B cell (primary cell): Measurements from ENCODE around the gene IFIT2. TPM values are rescaled to one million over a fixed set of nuclear protein-coding genes. Genes with fewer than 3 reads are reported as not detected.

ENCODE experiments used
- ATAC-seq: fragments of 200-7000 bp; cut with Tn5 transposase; one replicate; pipeline ENCODE4 v1.10.0; 2021; ENCODE audit warnings: low read depth, mild to moderate bottlenecking, moderate number of reproducible peaks, moderate library complexity
- CTCF ChIA-PET: fragments of 350-600 bp; sonication (Branson Sonifier 250); formaldehyde crosslinking; loops from one replicate; lab custom pipeline; 2021; ENCODE audit warnings: antibody characterized with exemption, inconsistent platforms; lab: Charles Lee
- POLR2A ChIA-PET: fragments of 350-600 bp; sonication (Branson Sonifier 250); formaldehyde crosslinking; loops from one replicate; lab custom pipeline; 2021; ENCODE audit warnings: antibody characterized with exemption; lab: Charles Lee
- DNase-seq: peaks from one replicate; pipeline ENCODE4 v3.0.0; 2013
- H2AFZ ChIP-seq: 2 replicates; pipeline ENCODE4 v1.6.1; 2012; ENCODE audit warnings: mild to moderate bottlenecking, low read depth, low read length; ENCODE audit not compliant: insufficient read depth, poor library complexity, severe bottlenecking
- H3K27ac ChIP-seq, 2 donors: 1 replicate in 1 of 2; 2 replicates in 1 of 2; pipeline ENCODE4 v1.5.1; 2012 to 2013; ENCODE audit warnings: low read length in 2 of 2, mild to moderate bottlenecking in 2 of 2, moderate library complexity in 1 of 2
- H3K27me3 ChIP-seq, 4 experiments: fragments of 200-600 bp in 1 of 4; sonication (generic) in 1 of 4; replicated peaks in 1 of 4; 1 replicate in 2 of 4; 2 replicates in 2 of 4; pipeline versions ENCODE4 v1.6.1 to v1.7.0; 2013 to 2016; ENCODE audit warnings: low read length in 3 of 4, mild to moderate bottlenecking in 2 of 4, mixed read lengths in 1 of 4, moderate library complexity in 1 of 4; ENCODE audit not compliant: insufficient read depth in 4 of 4, control insufficient read depth in 3 of 4; ENCODE audit errors: control extremely low read depth in 1 of 4
- H3K36me3 ChIP-seq, 2 experiments: replicated peaks in 1 of 2; 1 replicate in 1 of 2; 2 replicates in 1 of 2; pipeline versions ENCODE4 v1.6.1 to v1.7.1; 2013; ENCODE audit warnings: low read length in 1 of 2; ENCODE audit not compliant: insufficient read depth in 2 of 2, control insufficient read depth in 1 of 2; ENCODE audit errors: control extremely low read depth in 1 of 2, extremely low read depth in 1 of 2
- H3K4me1 ChIP-seq, 2 donors: fragments of 200-600 bp in 1 of 2; sonication (generic) in 1 of 2; 1 replicate in 1 of 2; 2 replicates in 1 of 2; pipeline versions ENCODE4 v1.5.1 to v1.6.1; 2013 to 2017; ENCODE audit warnings: low read length in 2 of 2; ENCODE audit not compliant: control insufficient read depth in 2 of 2, insufficient read depth in 2 of 2
- H3K4me2 ChIP-seq: replicated peaks from 2 replicates; pipeline ENCODE3; 2012; ENCODE audit warnings: mild to moderate bottlenecking, low read depth, low read length; ENCODE audit not compliant: poor library complexity, severe bottlenecking
- H3K4me3 ChIP-seq, 5 experiments: fragments of 200-600 bp in 1 of 5; sonication (generic) in 1 of 5; 1 replicate in 3 of 5; 2 replicates in 2 of 5; pipeline versions ENCODE4 v1.5.1 to v1.7.0; 2011 to 2016; ENCODE audit warnings: low read length in 4 of 5, mild to moderate bottlenecking in 4 of 5, low read depth in 2 of 5, control low read depth in 1 of 5, moderate library complexity in 1 of 5; ENCODE audit not compliant: insufficient read depth in 1 of 5; ENCODE audit errors: control extremely low read depth in 1 of 5, extremely low read depth in 1 of 5
- H3K79me2 ChIP-seq: fragments of 200-600 bp; sonication (generic); one replicate; pipeline ENCODE4 v1.6.0; 2016; ENCODE audit warnings: low read length; ENCODE audit not compliant: control insufficient read depth, insufficient read depth
- H3K9ac ChIP-seq: fragments of 200-600 bp; sonication (generic); 2 replicates; pipeline ENCODE4 v1.6.1; 2017; ENCODE audit warnings: mild to moderate bottlenecking, low read length, moderate library complexity
- H3K9me3 ChIP-seq, 3 donors: one replicate each; pipeline versions ENCODE4 v1.6.1 to v1.7.1; 2013; ENCODE audit warnings: low read length in 2 of 3; ENCODE audit not compliant: control insufficient read depth in 2 of 3, insufficient read depth in 1 of 3; ENCODE audit errors: control extremely low read depth in 1 of 3
- H4K20me1 ChIP-seq: 2 replicates; pipeline ENCODE4 v1.6.0; 2012; ENCODE audit warnings: mild to moderate bottlenecking, low read length; ENCODE audit not compliant: insufficient read depth, control insufficient read depth, poor library complexity, severe bottlenecking
- H3K27ac Mint-ChIP-seq: one replicate; pipeline ENCODE4 v1.8.0; 2021; ENCODE audit warnings: mixed read lengths
- H3K27me3 Mint-ChIP-seq: one replicate; pipeline ENCODE4 v1.8.0; 2021; ENCODE audit warnings: mixed read lengths
- H3K4me1 Mint-ChIP-seq: one replicate; pipeline ENCODE4 v1.8.0; 2021; ENCODE audit warnings: mixed read lengths
- H3K4me3 Mint-ChIP-seq: one replicate; pipeline ENCODE4 v1.8.0; 2021; ENCODE audit warnings: mixed read lengths
- H3K9me3 Mint-ChIP-seq: one replicate; pipeline ENCODE4 v1.8.0; 2022; ENCODE audit warnings: mixed read lengths; ENCODE audit not compliant: insufficient read depth
- EZH2 ChIP-seq: IDR thresholded peaks from 2 replicates; pipeline ENCODE4 v1.6.1; 2012; ENCODE audit warnings: borderline replicate concordance, low read depth, mild to moderate bottlenecking, moderate library complexity, low read length; ENCODE audit not compliant: insufficient read depth, poor library complexity, severe bottlenecking
- WGBS: methylation state at CpG from one replicate; pipeline ENCODE4 v1.1.5; 2013; ENCODE audit warnings: missing lambda C conversion rate; ENCODE audit not compliant: insufficient coverage; 5-methylcytosine and 5-hydroxymethylcytosine counted together
- intact Hi-C: fragments of 100-400 bp; cut with micrococcal nuclease; formaldehyde crosslinking; loops from one replicate; pipeline ENCODE4 v1.10.0; 2022
- polyA plus RNA-seq: library from polyadenylated mRNA; depleted of rRNA; stranded (reverse); fragments of >200 nt; gene quantifications from 2 replicates; pipeline ENCODE4 v1.2.3, GENCODE V29; 2012
- total RNA-seq, 2 donors: library from RNA; stranded (reverse); fragments of 120-200 nt in 1 of 2; gene quantifications; 1 replicate in 1 of 2; 2 replicates in 1 of 2; pipeline versions ENCODE4 v1.2.3 to v1.2.4, GENCODE V29; 2013 to 2022
- TF ChIP-seq, protein P1 (sequence below): fragments of 200-600 bp; IDR thresholded peaks from one replicate; pipeline ENCODE4 v1.8.0; 2022; ENCODE audit warnings: antibody characterized with exemption, mild to moderate bottlenecking

Gene IFIT2
- total and polyA plus RNA-seq, 2 donors (not counting 1 experiment from before 2014, with no cell fraction given) = 3.6 to 12.4 TPM

DNA sequence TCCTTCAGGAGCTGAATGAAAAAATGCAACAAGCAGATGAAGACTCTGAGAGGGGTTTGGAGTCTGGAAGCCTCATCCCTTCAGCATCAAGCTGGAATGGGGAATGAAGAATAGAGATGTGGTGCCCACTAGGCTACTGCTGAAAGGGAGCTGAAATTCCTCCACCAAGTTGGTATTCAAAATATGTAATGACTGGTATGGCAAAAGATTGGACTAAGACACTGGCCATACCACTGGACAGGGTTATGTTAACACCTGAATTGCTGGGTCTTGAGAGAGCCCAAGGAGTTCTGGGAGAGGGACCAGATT lies 5.4 kb downstream of the IFIT2 start:
- TF ChIP-seq EZH2 = no peak
- TF ChIP-seq, protein P1, sequence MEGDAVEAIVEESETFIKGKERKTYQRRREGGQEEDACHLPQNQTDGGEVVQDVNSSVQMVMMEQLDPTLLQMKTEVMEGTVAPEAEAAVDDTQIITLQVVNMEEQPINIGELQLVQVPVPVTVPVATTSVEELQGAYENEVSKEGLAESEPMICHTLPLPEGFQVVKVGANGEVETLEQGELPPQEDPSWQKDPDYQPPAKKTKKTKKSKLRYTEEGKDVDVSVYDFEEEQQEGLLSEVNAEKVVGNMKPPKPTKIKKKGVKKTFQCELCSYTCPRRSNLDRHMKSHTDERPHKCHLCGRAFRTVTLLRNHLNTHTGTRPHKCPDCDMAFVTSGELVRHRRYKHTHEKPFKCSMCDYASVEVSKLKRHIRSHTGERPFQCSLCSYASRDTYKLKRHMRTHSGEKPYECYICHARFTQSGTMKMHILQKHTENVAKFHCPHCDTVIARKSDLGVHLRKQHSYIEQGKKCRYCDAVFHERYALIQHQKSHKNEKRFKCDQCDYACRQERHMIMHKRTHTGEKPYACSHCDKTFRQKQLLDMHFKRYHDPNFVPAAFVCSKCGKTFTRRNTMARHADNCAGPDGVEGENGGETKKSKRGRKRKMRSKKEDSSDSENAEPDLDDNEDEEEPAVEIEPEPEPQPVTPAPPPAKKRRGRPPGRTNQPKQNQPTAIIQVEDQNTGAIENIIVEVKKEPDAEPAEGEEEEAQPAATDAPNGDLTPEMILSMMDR = no peak
- intact Hi-C loops = no loop called here
- Mint-ChIP-seq H3K27ac (no peak overlapping the region), H3K9me3 (no peaks in the 10 kb centered on the region), H3K4me1 (peaks cover 35% of the 10 kb centered on the region), H3K27me3 (no peaks in the 10 kb centered on the region), H3K4me3 (no peak overlapping the region)
- Histone ChIP-seq H3K36me3 (peaks cover 0 to 35% of the 10 kb centered on the region in 2 experiments), H3K27me3 (no peaks in the 10 kb centered on the region), H3K4me3 (no peak overlapping the region), H3K9ac (no peak overlapping the region), H2AFZ (no peak overlapping the region), H3K4me1 (peaks cover 19 to 23% of the 10 kb centered on the region in 2 donors), H3K4me2 (no peak overlapping the region), H3K9me3 (no peaks in the 10 kb centered on the region), H3K79me2 (peaks cover 28% of the 10 kb centered on the region), H3K27ac (no peak overlapping the region), H4K20me1 (peaks cover 11% of the 10 kb centered on the region)
- DNase-seq = no peak
- POLR2A ChIA-PET = no interaction called here
- ATAC-seq = no peak
- CTCF ChIA-PET = interaction anchor here (0.5 kb wide), 1 partner anchor 13 kb away, joined by 4 read pairs; no protein-coding TSS in a partner anchor

DNA sequence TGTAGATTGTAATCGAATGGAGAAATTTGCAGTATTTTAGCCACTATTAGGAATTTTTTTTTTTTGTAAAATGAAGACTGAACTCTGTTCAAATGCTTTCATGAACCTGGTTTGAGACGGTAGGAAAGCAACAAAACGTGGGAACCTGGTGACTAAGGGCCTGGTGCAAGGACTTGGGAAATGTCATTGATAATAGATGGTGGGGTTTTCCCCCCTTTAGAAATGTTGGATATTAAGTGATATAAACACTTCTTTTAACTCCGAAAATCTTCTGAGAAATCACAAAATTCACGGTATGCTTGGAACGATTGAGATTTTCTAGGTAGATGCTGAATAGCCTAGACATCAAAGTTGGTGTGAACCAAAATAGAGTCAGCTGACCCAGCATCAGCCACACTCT lies 6.4 kb downstream of the IFIT2 start:
- no peak overlapping the region for H2AFZ ChIP-seq
- no peaks in the 10 kb centered on the region for H3K27me3 ChIP-seq
- H3K4me2 ChIP-seq = no peak overlapping the region
- ChIA-PET POLR2A (no interaction called here), CTCF (interaction anchor here (0.7 kb wide), 1 partner anchor 109 kb away, joined by 6 read pairs; no protein-coding TSS in a partner anchor)
- H3K4me3 Mint-ChIP-seq = no peak overlapping the region
- peaks cover 19% of the 10 kb centered on the region for H3K79me2 ChIP-seq
- no peak overlapping the region for H3K4me3 ChIP-seq
- H3K9me3 Mint-ChIP-seq = no peaks in the 10 kb centered on the region
- peaks cover 0 to 35% of the 10 kb centered on the region in 2 experiments for H3K36me3 ChIP-seq
- TF ChIP-seq, protein P1 = no peak
- TF ChIP-seq EZH2 = no peak
- intact Hi-C loops = no loop called here
- DNase-seq (no peak), ATAC-seq (no peak)
- no peak overlapping the region for H3K27ac ChIP-seq
- no peak overlapping the region for H3K27ac Mint-ChIP-seq
- H3K4me1 Mint-ChIP-seq = peaks cover 24% of the 10 kb centered on the region
- H3K27me3 Mint-ChIP-seq = no peaks in the 10 kb centered on the region
- H3K9ac ChIP-seq = no peak overlapping the region
- no peaks in the 10 kb centered on the region for H3K9me3 ChIP-seq
- H4K20me1 ChIP-seq = peaks cover 11% of the 10 kb centered on the region
- peaks cover 10 to 14% of the 10 kb centered on the region in 2 donors for H3K4me1 ChIP-seq
- WGBS = 100% methylated on average over 2 of the region's 6 CpGs
